Measurements from ENCODE around the gene ANGPTL2. TPM values are rescaled to one million over a fixed set of nuclear protein-coding genes. Genes with fewer than 3 reads are reported as not detected.
A peak's percentile ranks its signal among the peaks of the same experiment; 100 is the strongest.

Gene ANGPTL2
- total and polyA plus RNA-seq, 9 donors: 36.5 to 104 (median 68.6) TPM

GRCh38 chr9:127137640-127138360 lies 15.4 kb upstream of the ANGPTL2 start:
- H3K27me3 ChIP-seq (ENCODE audit: control insufficient read depth, insufficient read depth, low read length): no peaks in the 10 kb centered on the region
- no peak for DNase-seq
- H3K4me3 ChIP-seq (ENCODE audit: low read length): no peak overlapping the region
- 85% methylated on average over 6 of the region's 11 CpGs for WGBS (ENCODE audit: insufficient coverage)
- H3K36me3 ChIP-seq (ENCODE audit: control insufficient read depth, insufficient read depth, low read length): no peaks in the 10 kb centered on the region
- H3K27ac ChIP-seq (ENCODE audit: low read length): no peak overlapping the region
- no peaks in the 10 kb centered on the region for H3K9me3 ChIP-seq (replicated peaks; ENCODE audit: control insufficient read depth, low read depth, low read length)
- H3K4me1 ChIP-seq (ENCODE audit: control insufficient read depth, insufficient read depth, low read length): peaks cover 77% of the 10 kb centered on the region

GRCh38 chr9:127136880-127137639 lies 14.6 kb upstream of the ANGPTL2 start:
- Histone ChIP-seq H3K36me3 (ENCODE audit: control insufficient read depth, insufficient read depth, low read length) (no peaks in the 10 kb centered on the region), H3K27ac (ENCODE audit: low read length) (no peak overlapping the region), H3K27me3 (ENCODE audit: control insufficient read depth, insufficient read depth, low read length) (no peaks in the 10 kb centered on the region), H3K9me3 (replicated peaks; ENCODE audit: control insufficient read depth, low read depth, low read length) (no peaks in the 10 kb centered on the region), H3K4me1 (ENCODE audit: control insufficient read depth, insufficient read depth, low read length) (peaks cover 83% of the 10 kb centered on the region), H3K4me3 (ENCODE audit: low read length) (no peak overlapping the region)
- peak; percentile 4 for DNase-seq
- no CpG with 5 or more reads among the region's 5 CpGs for WGBS (ENCODE audit: insufficient coverage)

GRCh38 chr9:127136081-127136879 lies 13.8 kb upstream of the ANGPTL2 start:
- no peaks in the 10 kb centered on the region for H3K36me3 ChIP-seq (ENCODE audit: control insufficient read depth, insufficient read depth, low read length)
- 56% methylated on average over 6 of the region's 8 CpGs for WGBS (ENCODE audit: insufficient coverage)
- peaks cover 88% of the 10 kb centered on the region for H3K4me1 ChIP-seq (ENCODE audit: control insufficient read depth, insufficient read depth, low read length)
- no peak overlapping the region for H3K27ac ChIP-seq (ENCODE audit: low read length)
- H3K27me3 ChIP-seq (ENCODE audit: control insufficient read depth, insufficient read depth, low read length): no peaks in the 10 kb centered on the region
- H3K4me3 ChIP-seq (ENCODE audit: low read length): no peak overlapping the region
- DNase-seq: peak; percentile 7
- H3K9me3 ChIP-seq (replicated peaks; ENCODE audit: control insufficient read depth, low read depth, low read length): no peaks in the 10 kb centered on the region

DNA sequence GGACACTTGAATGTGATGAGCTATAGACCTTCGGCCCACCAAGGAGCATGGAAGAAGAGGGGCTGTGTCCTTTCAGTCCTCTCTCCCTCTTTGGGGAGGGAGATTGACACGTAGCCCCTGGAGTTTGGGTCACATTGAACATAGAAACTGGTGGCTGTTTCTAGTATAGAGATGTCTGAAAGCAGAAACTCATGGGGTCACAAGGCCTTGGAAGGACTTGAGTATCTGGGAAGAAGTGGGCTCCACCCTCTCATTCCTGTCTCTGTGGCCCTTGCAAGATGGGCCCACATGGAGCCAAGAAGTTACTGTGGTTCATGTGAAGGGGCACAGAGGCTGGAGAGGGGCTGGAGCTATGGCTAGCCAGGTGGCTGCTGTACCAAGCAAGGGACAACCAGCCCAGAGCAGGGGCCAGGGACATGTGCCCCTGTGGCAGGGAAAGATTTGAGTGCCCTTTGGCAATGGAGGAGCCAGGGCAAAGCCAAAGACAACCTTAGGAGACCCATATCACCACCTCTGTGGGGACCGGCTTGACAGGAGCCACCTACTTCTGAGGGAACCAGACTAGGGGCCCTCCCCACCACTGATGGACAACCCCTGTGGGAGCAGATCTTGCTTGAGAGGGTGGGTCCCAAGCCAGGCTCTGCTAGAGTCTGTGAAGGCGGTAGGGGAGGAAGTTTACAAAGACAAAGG lies 12.8 kb upstream of the ANGPTL2 start:
- DNase-seq: peak; percentile 15
- Histone ChIP-seq H3K36me3 (ENCODE audit: control insufficient read depth, insufficient read depth, low read length) (no peaks in the 10 kb centered on the region), H3K9me3 (replicated peaks; ENCODE audit: control insufficient read depth, low read depth, low read length) (no peaks in the 10 kb centered on the region), H3K27ac (ENCODE audit: low read length) (no peak overlapping the region), H3K4me1 (ENCODE audit: control insufficient read depth, insufficient read depth, low read length) (peaks cover 86% of the 10 kb centered on the region), H3K27me3 (ENCODE audit: control insufficient read depth, insufficient read depth, low read length) (no peaks in the 10 kb centered on the region), H3K4me3 (ENCODE audit: low read length) (no peak overlapping the region)
- WGBS (ENCODE audit: insufficient coverage): 89% methylated on average over 1 of the region's 4 CpGs

DNA sequence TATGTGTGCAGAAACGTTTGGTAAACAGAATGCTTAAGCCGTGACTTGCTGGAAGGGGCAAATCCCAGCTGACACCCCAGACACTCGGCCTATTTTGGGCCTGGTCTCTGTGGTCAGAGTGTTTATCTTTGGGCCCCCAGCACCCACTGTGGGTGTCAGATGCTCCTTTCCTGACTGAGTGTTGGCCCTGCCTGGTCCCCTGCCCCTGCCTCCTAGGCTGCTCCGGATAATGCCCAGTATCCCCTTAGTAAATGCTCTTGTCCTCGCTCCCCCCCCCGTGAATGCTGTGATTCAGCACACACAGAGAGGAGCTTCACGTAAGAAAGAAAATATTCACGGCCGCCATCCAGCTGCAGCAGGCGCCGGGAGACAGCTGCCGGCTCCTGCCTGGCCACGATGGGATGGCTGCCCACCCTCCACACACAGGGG lies 11.3 kb upstream of the ANGPTL2 start:
- Histone ChIP-seq H3K9me3 (replicated peaks; ENCODE audit: control insufficient read depth, low read depth, low read length) (no peaks in the 10 kb centered on the region), H3K27ac (ENCODE audit: low read length) (peak overlapping the region; percentile 96), H3K36me3 (ENCODE audit: control insufficient read depth, insufficient read depth, low read length) (no peaks in the 10 kb centered on the region), H3K4me3 (ENCODE audit: low read length) (no peak overlapping the region), H3K27me3 (ENCODE audit: control insufficient read depth, insufficient read depth, low read length) (no peaks in the 10 kb centered on the region), H3K4me1 (ENCODE audit: control insufficient read depth, insufficient read depth, low read length) (peaks cover 86% of the 10 kb centered on the region)
- 5% methylated on average over 9 of the region's 13 CpGs for WGBS (ENCODE audit: insufficient coverage)
- peak; percentile 95 for DNase-seq

GRCh38 chr9:127132921-127133647 lies 10.6 kb upstream of the ANGPTL2 start:
- no peaks in the 10 kb centered on the region for H3K9me3 ChIP-seq (replicated peaks; ENCODE audit: control insufficient read depth, low read depth, low read length)
- peak; percentile 78 for DNase-seq
- H3K36me3 ChIP-seq (ENCODE audit: control insufficient read depth, insufficient read depth, low read length): no peaks in the 10 kb centered on the region
- H3K4me3 ChIP-seq (ENCODE audit: low read length): no peak overlapping the region
- WGBS (ENCODE audit: insufficient coverage): 12% methylated on average over 8 of the region's 15 CpGs
- no peaks in the 10 kb centered on the region for H3K27me3 ChIP-seq (ENCODE audit: control insufficient read depth, insufficient read depth, low read length)
- H3K27ac ChIP-seq (ENCODE audit: low read length): peak overlapping the region; percentile 96
- H3K4me1 ChIP-seq (ENCODE audit: control insufficient read depth, insufficient read depth, low read length): peaks cover 90% of the 10 kb centered on the region

DNA sequence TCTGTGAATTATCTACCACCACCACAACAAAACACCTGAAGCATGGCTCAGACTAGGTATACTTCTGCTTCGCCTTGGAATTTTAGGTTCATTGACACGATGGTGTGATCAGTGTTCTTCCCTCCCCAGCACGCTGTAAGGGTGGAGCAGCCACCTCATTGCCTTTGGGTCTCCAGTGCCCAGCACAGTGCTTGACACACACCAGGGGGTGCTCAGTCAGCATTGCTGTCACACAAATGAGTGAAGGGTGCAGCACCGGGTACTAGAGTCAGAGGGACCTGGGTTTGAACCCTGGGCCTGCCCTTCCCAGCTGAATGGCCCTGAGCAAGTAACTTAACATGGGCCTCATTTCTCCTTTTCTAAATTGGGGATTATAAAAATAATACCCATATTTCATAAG lies 9.9 kb upstream of the ANGPTL2 start:
- no peaks in the 10 kb centered on the region for H3K9me3 ChIP-seq (replicated peaks; ENCODE audit: control insufficient read depth, low read depth, low read length)
- H3K27me3 ChIP-seq (ENCODE audit: control insufficient read depth, insufficient read depth, low read length): no peaks in the 10 kb centered on the region
- H3K4me1 ChIP-seq (ENCODE audit: control insufficient read depth, insufficient read depth, low read length): peaks cover 84% of the 10 kb centered on the region
- no peak overlapping the region for H3K27ac ChIP-seq (ENCODE audit: low read length)
- no peaks in the 10 kb centered on the region for H3K36me3 ChIP-seq (ENCODE audit: control insufficient read depth, insufficient read depth, low read length)
- DNase-seq: peak; percentile 7
- WGBS (ENCODE audit: insufficient coverage): 97% methylated on average over 3 of the region's 4 CpGs
- no peak overlapping the region for H3K4me3 ChIP-seq (ENCODE audit: low read length)

GRCh38 chr9:127131871-127132270 lies 9.4 kb upstream of the ANGPTL2 start:
- peak overlapping the region; percentile 72 for H3K27ac ChIP-seq (ENCODE audit: low read length)
- H3K4me3 ChIP-seq (ENCODE audit: low read length): no peak overlapping the region
- 80% methylated on average over 5 of the region's 6 CpGs for WGBS (ENCODE audit: insufficient coverage)
- peaks cover 80% of the 10 kb centered on the region for H3K4me1 ChIP-seq (ENCODE audit: control insufficient read depth, insufficient read depth, low read length)
- peak; percentile 23 for DNase-seq
- no peaks in the 10 kb centered on the region for H3K9me3 ChIP-seq (replicated peaks; ENCODE audit: control insufficient read depth, low read depth, low read length)
- H3K36me3 ChIP-seq (ENCODE audit: control insufficient read depth, insufficient read depth, low read length): no peaks in the 10 kb centered on the region
- H3K27me3 ChIP-seq (ENCODE audit: control insufficient read depth, insufficient read depth, low read length): no peaks in the 10 kb centered on the region
